COLO829 (cell line): ENCODE results near the gene INPP5E.
"Not testable (repeated sequence)": the region's sequence is repeated elsewhere in the genome, so short reads cannot be mapped to it uniquely, and the experiment has no call there.

Source experiments
- DNase-seq: peaks from one replicate; pipeline ENCODE4 v3.0.0; 2012; ENCODE audit warnings: low spot score

The INPP5E gene

DNA sequence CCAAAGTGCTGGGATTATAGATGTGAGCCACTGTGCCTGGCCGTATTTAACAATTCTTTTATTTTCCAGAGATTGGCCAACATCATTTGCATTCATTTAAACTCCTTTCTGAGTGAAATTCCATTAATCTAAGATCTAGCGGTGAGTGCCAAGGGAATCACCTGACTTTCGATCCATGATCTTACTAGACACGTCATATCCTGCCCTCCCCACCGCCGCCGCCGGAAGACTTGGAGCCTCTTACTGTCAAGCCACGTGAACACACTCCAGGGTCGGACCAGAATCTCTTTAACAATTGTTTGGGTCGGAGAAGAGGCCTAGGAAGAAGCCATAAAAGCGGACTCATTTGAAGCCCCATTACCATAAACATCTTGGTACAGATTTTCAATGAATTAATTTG lies 12.9 kb downstream of the INPP5E start:
- peak; percentile 88 for DNase-seq

- not testable (repeated sequence) for DNase-seq
Measured at GRCh38 chr9:136425367-136425766, 14.3 kb downstream of the INPP5E start.

- DNase-seq: no peak
Measured at GRCh38 chr9:136424750-136425362, 14.8 kb downstream of the INPP5E start.

DNA sequence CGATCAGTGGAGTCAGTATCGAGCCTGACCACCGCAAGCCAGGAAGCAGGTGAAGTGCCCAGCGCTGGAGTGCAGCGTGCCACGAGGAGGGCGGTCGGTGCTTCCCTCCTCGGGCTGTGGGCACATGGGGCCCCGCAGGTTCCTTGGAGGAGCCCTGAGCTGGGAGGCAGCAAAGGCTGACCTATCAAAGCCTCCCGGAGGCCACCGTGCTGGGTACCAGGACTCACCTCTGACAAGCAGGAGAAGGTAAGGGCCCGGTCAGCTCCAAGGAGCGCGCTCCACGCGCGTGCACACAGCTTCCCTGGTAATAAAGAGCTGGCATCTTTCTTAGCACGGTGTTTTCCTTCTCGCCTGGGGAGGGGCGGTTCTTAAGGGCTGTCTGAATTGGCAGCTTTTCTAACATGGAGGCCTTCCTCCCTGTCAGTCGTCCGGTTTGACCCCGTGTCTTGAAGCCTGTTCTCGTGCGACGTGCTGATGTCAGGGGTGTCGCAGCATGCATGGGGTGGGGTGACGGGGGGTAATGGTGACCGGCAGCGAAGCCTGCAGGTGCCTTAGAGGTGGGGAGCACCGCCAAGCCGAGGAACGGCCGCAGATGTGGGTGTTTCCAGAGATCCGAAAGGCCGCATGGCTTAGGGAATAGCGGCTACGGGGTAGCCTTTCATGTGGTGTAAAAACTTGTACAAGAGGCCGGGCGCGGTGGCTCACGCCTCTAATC lies 16.1 kb downstream of the INPP5E start:
- no peak for DNase-seq

DNA sequence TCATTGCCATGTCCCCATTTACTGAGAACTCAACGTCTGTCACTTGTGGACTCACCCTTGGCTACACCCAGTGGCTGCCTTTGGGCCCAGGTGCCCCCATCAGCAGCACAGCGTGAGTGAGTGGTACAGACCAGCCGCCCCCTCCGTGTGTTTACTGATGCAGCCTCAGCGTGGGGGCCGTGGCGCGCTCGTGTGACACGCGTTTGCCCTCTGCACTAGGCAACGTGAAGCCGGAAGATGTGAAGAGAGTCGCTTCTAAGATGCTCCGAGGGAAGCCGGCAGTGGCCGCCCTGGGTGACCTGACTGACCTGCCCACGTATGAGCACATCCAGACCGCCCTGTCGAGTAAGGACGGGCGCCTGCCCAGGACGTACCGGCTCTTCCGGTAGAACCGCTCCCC lies 16.8 kb downstream of the INPP5E start:
- DNase-seq: no peak

DNA sequence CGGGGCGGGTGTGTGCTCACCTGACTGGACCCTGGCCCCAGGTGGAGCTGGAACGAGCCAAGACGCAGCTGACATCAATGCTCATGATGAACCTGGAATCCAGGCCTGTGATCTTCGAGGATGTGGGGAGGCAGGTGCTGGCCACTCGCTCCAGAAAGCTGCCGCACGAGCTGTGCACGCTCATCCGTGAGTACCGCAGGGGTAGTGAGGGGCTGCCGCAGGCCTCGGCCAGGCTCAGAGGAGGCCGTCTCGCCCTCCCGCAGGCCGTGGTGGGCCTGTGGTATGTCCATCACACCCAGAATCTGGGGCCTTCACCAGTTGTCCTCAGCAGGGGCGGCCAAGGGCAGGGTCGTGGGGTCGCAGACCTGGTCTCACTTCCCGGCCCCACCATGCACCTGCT lies 17.9 kb downstream of the INPP5E start:
- no peak for DNase-seq

GRCh38 chr9:136419092-136419420 lies 20.6 kb downstream of the INPP5E start:
- no peak for DNase-seq

- DNase-seq: no peak
Measured at GRCh38 chr9:136418182-136419091, 21.2 kb downstream of the INPP5E start.

- no peak for DNase-seq
Measured at GRCh38 chr9:136416914-136417313, 22.7 kb downstream of the INPP5E start.

- DNase-seq: no peak
Measured at GRCh38 chr9:136416427-136416826, 23.2 kb downstream of the INPP5E start.

- no peak for DNase-seq
Measured at GRCh38 chr9:136412962-136413361, 26.7 kb downstream of the INPP5E start.

DNA sequence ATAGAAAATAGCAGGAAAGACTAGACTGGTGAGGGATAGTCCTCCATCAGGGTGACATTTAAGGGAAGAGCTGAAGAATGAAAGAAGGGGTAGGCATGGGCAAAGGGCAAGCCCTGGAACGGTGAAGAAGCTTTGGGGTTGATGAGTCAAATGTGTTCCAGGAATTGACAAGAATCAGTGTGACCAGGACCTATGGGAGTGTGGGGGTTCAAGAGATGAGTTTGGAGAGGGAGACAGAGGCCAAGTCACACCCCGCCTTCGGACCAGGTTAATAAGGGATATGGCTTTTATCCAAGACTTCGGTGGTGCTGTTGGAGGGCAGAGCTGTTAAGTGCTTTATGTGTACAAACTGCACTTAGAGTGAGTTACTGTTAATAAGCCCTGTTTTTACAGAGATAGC lies 28.3 kb downstream of the INPP5E start:
- no peak for DNase-seq

- peak; percentile 98 for DNase-seq
Measured at GRCh38 chr9:136410500-136411287, 29.0 kb downstream of the INPP5E start, which contains the start of the genes ENTR1 and PMPCA. Gene ENTR1 (minus strand): TSS chr9:136410614. CDS start chr9:136410397, 217 bp downstream. Gene PMPCA (plus strand): TSS chr9:136410658. CDS start chr9:136410669, 11 bp downstream.

DNA sequence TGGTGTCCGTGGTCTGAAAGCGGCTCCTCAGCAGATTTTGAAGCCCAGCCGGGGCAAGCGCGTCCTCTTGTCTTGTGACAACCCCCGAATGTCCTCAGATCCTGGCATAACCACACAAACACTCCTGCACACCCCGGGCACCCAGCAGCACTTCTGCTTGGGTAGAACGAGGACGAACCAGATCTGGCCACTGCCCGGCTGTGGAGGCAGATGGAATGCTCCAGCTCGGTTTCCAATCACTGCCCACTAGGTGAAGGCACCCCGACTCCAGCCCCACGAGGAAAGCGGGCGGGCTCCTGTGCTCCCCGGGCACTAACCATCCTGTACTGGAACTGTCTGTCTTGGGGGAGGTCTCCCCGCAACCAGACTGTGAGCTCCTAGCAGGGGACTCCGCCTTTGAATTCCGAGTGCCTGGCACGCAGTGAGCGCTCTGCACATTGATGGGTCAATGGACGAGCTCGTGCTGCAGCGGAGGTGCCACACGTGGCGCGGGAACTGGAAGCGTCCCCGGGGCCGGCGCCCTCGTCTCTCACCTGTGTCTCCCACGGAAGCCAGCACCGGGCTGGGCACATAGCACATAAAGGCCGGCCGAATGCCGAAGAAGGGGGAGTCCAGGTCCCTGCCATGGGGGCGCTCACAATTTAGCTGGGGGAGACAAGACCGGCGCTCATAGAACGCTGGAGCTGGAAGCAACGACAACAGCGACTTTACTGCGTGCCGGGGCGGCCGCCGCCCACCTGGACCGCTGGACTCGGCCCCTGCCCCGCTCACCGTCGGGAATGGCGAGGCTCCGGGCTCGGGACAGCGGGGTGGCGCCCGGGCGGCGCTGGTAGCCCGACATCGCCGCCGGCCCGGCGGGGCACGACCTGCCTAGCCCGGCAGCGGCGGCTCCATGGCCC lies 29.8 kb downstream of the INPP5E start:
- peak; percentile 51 for DNase-seq

DNA sequence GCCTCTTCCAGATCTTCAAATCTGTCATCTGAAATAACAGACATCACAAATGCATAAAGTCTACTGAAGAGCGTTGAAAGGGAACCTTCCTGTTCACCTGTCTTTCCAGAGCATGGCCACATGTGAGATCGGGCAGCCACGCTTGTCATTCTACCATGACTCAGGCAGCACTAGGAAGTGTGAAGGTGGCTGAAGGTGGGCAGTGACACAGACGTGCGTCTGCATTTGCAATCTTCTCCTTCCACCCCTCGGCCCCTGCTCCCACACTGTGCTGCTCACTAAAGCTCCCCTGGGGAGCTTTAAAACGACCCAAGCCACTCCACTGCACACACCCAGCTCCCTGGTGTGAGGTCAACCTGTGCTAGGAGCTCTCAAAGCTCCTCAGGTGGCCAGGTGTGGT lies 31.7 kb downstream of the INPP5E start:
- DNase-seq: no peak

DNA sequence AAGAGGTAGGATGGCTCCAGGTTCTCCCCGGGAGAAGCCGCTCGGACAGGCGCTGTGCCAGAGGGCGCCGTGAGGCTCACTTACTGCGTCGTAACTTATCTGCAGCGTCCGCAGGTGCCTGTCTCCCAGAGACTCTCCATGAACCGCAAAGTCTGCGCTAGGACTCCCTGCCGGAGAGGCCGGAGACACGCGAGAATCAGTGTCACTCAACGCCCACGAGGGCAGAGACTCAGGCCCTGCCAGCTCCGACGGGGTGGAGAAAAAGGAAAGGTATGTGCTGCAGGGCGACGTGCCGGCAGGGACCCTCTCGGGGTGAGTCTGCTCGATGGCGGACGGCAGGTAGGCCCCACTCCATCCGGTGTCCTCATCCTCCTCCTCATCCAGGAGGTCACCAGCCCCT lies 32.6 kb downstream of the INPP5E start:
- DNase-seq: not testable (repeated sequence)

DNA sequence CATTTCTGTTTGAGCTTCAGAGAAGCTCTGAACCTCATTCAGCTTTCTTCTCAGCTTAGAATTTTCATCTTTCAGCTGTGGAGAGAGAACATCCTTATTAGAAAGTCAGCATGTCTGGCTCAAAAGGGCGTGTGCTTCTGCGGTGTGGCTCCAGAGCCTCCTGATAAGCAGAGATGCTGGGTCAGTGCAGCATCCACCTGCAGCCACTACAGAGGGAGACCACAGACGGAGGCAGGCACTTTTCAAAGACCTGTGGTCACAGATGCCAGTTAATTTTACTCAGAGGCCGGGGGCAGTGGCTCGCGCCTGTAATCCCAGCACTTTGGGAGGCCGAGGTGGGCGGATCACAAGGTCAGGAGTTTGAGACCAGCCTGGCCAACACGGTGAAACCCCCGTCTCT lies 33.7 kb downstream of the INPP5E start:
- DNase-seq: not testable (repeated sequence)

- no peak for DNase-seq
Measured at GRCh38 chr9:136405481-136405880, 34.2 kb downstream of the INPP5E start.

DNA sequence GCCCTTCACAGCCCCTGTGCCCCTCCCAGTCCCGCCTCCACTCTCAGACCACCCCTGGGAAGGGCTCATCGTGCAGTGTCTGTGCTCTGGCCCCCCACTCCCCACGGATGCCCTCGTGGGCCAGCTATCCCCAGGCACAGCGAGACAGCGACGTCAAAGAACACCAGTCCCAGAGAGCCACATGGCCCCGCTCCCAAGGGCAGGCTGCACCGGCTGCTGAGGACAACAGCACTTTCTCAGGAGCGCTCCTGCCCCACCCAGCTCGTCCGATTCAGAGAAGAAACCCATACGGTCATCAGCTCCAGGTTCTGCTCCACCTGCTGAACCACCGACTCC lies 34.9 kb downstream of the INPP5E start:
- DNase-seq: no peak

DNA sequence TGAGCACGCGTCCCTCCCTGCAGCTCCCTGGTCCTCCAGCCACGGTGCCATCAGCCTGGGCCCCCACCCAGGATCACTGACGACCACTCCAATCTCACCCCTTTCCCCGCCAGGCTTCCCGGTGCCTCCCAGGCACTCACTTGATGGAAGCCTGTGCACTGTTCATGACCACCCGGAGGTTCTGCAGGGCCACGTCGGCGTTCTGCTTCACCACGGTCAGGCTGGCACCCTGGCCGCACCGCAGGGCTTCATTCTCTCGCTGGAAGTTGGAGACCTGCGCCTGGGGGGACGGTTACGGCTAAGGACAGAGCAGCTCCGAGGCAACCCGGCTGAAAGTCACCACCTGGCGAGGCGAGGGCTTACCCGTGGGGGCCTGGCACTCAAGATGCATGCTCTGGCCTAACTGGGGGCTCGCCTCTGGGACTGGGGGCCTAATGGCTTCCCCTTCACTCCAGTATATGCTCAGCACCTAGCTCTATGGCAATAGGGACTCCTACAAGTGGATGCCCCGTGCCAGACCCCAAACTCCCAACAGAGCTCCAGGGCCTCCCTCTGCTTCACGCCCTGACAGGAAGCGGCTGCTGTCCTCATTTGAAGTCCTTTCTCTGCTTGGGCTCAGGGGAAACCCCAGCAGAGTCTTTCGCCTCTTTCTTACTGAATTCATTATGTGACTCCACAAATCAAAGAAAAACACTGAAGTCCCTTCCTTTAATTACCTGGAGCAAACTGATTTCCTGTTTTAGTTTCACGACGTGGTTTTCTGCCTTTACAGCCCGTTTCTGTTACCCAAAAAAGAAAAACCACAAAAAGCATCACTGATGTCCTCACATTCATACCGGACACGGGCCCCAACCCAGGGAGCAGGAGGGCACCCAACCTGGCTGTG lies 35.5 kb downstream of the INPP5E start:
- DNase-seq: no peak
